ENCODE measurements around the gene DIP2C.

DNA sequence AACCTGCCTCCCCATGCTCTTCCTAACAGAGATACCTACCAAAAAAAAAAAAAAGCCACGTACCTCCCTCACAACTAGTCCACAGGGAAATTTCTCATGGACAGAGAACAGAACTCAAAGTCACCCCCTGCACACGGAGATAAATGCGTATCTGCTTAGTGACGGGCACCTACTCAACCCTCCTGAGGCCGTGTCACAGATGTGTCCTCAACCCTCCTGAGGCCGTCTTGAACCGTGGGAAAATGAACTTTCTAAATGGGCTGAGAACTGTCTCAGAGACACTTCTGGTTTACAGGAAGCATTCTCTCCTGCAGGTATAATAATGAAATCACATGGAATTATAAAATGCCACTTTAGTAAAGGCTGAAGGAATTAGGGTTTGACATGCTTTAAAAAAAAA, 155.9 kb downstream of the DIP2C start:
- TF ChIP-seq, protein P1, sequence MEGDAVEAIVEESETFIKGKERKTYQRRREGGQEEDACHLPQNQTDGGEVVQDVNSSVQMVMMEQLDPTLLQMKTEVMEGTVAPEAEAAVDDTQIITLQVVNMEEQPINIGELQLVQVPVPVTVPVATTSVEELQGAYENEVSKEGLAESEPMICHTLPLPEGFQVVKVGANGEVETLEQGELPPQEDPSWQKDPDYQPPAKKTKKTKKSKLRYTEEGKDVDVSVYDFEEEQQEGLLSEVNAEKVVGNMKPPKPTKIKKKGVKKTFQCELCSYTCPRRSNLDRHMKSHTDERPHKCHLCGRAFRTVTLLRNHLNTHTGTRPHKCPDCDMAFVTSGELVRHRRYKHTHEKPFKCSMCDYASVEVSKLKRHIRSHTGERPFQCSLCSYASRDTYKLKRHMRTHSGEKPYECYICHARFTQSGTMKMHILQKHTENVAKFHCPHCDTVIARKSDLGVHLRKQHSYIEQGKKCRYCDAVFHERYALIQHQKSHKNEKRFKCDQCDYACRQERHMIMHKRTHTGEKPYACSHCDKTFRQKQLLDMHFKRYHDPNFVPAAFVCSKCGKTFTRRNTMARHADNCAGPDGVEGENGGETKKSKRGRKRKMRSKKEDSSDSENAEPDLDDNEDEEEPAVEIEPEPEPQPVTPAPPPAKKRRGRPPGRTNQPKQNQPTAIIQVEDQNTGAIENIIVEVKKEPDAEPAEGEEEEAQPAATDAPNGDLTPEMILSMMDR (IDR thresholded peaks at IDR 0.05; ENCODE audit: borderline replicate concordance, extremely low read depth, low read length, poor library complexity, severe bottlenecking): no peak
- no peak for TF ChIP-seq EZH2 (IDR thresholded peaks at IDR 0.05; ENCODE audit: borderline replicate concordance, low read depth, low read length, severe bottlenecking)

Measured in DND-41 (cell line).